ENCODE measurements around the gene INF2. TPM values are rescaled to one million over a fixed set of nuclear protein-coding genes. Genes with fewer than 3 reads are reported as not detected.
A peak's percentile ranks its signal among the peaks of the same experiment; 100 is the strongest.

Gene INF2
- total RNA-seq, 4 donors from 2014 or later, result 44.6 to 102 (median 64.7) TPM

DNA sequence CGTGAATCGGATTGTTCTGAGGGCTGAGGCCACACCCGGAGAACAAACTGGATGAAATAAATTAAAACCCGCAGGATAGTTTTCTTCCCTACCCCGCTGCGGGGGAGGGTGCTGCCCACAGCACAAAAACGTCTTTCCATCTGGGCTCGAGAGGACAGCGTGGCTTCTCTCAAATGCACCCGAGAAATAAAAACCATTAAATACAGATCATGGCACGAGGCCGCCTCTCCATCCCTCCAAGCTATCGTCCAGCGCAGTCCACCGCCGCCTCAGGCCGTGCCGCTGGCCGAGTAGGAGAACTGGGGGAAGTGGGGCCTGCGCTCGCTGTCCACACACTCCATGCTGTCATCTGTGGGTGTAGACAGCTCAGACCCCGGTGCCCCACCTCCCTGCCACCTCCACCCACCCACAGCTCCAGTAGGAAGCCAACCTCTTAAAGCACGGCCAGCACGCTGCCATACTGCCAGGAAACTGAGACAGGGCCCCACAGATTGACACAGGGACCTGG lies 80.7 kb downstream of the INF2 start:
- no peak overlapping the region for H3K27ac ChIP-seq
- ATAC-seq, result no peak
- no peaks in the 10 kb centered on the region for H3K27me3 ChIP-seq
- 91% methylated on average over 4 of the region's 24 CpGs; no CpG with 5 or more reads in 1 of the 2 donors for WGBS, 2 donors (ENCODE audit: low coverage in 1 of 2)
- peaks cover 0 to 56% of the 10 kb centered on the region in 2 donors for H3K36me3 ChIP-seq
- H3K4me3 ChIP-seq, result no peak overlapping the region
- TF ChIP-seq POLR2A (IDR thresholded peaks at IDR 0.05), result no peak
- no peak for TF ChIP-seq EP300 (IDR thresholded peaks at IDR 0.05)
- TF ChIP-seq, protein P1, sequence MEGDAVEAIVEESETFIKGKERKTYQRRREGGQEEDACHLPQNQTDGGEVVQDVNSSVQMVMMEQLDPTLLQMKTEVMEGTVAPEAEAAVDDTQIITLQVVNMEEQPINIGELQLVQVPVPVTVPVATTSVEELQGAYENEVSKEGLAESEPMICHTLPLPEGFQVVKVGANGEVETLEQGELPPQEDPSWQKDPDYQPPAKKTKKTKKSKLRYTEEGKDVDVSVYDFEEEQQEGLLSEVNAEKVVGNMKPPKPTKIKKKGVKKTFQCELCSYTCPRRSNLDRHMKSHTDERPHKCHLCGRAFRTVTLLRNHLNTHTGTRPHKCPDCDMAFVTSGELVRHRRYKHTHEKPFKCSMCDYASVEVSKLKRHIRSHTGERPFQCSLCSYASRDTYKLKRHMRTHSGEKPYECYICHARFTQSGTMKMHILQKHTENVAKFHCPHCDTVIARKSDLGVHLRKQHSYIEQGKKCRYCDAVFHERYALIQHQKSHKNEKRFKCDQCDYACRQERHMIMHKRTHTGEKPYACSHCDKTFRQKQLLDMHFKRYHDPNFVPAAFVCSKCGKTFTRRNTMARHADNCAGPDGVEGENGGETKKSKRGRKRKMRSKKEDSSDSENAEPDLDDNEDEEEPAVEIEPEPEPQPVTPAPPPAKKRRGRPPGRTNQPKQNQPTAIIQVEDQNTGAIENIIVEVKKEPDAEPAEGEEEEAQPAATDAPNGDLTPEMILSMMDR (IDR thresholded peaks at IDR 0.05), result no peak
- no peak for TF ChIP-seq POLR2AphosphoS5 (IDR thresholded peaks at IDR 0.05)
- peaks cover 0 to 13% (median 8%) of the 10 kb centered on the region in 3 donors for H3K4me1 ChIP-seq
- H3K9me3 ChIP-seq, result no peaks in the 10 kb centered on the region

DNA sequence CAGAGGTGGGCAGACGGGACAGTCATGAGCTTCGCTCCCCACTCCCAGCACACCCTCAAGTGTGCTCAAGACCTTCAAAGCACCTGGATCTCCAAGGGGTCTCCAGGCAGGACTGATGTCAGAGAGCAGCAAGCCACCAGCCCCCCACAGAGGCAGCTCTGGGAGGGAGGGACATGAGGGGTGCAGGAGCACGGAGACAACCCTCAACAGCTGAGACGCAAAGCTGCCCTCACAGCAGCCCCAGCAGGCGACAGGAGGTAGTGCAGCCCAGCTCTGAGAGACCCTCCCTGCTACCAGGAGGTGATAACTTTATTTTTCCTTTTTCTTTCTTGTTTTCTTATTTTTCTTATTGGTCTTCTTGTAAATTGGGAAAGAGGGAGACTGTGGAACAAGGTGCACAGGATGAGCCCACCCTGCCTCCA lies 81.4 kb downstream of the INF2 start:
- TF ChIP-seq POLR2AphosphoS5 (IDR thresholded peaks at IDR 0.05) (no peak), POLR2A (IDR thresholded peaks at IDR 0.05) (no peak)
- TF ChIP-seq, protein P1 (IDR thresholded peaks at IDR 0.05), result peak in 3 of 4 experiments; percentile 14 to 32 (median 26)
- H3K27ac ChIP-seq, result no peak overlapping the region
- peaks cover 0 to 64% of the 10 kb centered on the region in 2 donors for H3K36me3 ChIP-seq
- ATAC-seq, result no peak
- no peak overlapping the region for H3K4me3 ChIP-seq
- 80% methylated on average over 2 of the region's 5 CpGs; no CpG with 5 or more reads in 1 of the 2 donors for WGBS, 2 donors (ENCODE audit: low coverage in 1 of 2)
- no peaks in the 10 kb centered on the region for H3K9me3 ChIP-seq
- no peaks in the 10 kb centered on the region for H3K27me3 ChIP-seq
- H3K4me1 ChIP-seq, result peaks cover 0 to 13% (median 8%) of the 10 kb centered on the region in 3 donors

DNA sequence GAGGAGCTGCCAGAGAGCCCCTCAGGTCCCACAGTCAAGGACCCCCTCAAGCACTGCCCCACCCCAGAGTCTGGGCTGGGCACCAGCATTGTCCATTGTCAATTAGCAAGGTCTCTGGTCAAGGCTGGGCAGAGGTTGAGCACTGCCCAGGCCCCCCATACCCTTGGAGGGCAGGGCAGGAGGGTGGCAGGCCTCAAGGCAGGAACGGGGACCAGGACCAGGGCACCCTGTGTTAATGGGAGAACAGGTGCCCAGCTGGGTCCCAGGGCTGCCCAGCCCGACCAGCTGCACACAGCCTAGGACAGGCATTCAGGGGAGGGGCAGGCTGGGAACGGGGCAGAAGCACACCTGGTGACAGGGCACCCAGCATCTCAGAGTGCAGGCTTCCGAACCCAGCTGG lies 82.0 kb downstream of the INF2 start:
- WGBS, 2 donors (ENCODE audit: low coverage in 1 of 2), result 100% methylated on average over 1 of the region's 4 CpGs; no CpG with 5 or more reads in 1 of the 2 donors
- Histone ChIP-seq H3K9me3 (no peaks in the 10 kb centered on the region), H3K27ac (no peak overlapping the region), H3K4me1 (peaks cover 0 to 13% (median 8%) of the 10 kb centered on the region in 3 donors), H3K27me3 (no peaks in the 10 kb centered on the region), H3K4me3 (no peak overlapping the region), H3K36me3 (peaks cover 0 to 69% of the 10 kb centered on the region in 2 donors)
- TF ChIP-seq, protein P1 (IDR thresholded peaks at IDR 0.05), result no peak
- TF ChIP-seq POLR2AphosphoS5 (IDR thresholded peaks at IDR 0.05) (no peak), EP300 (IDR thresholded peaks at IDR 0.05) (no peak), POLR2A (IDR thresholded peaks at IDR 0.05) (no peak)
- ATAC-seq, result no peak

Small RNA genes lying within 50 kb of the gene (small RNA-seq; reads per million reads assigned to genes)
- 0 to 1.4 (median 0) reads per million in 4 donors for gene MIR4710

Other genes with a start within 250 kb of the INF2 start
- under 1 TPM in 2 of 4 donors, not detected in 2; 0.54 to 0.78 TPM for gene C14orf180, start 109.9 kb upstream of the INF2 start, total RNA-seq
- gene TMEM179, start 84.8 kb upstream of the INF2 start, total RNA-seq, result 1 to 10 TPM in 1 of 4 donors, under 1 TPM in 3; 0.46 to 1.9 (median 0.72) TPM
- 10 to 100 TPM in 2 of 4 donors, 1 to 10 TPM in 2; 5.1 to 32.2 (median 8.8) TPM for gene ADSS1, start 34.6 kb downstream of the INF2 start, total RNA-seq
- 100 to 1,000 TPM; 188 to 513 (median 363) TPM for gene SIVA1, start 63.5 kb downstream of the INF2 start, total RNA-seq
- 100 to 1,000 TPM; 134 to 283 (median 143) TPM for gene AKT1, start 106.1 kb downstream of the INF2 start, total RNA-seq
- 1 to 10 TPM; 2.0 to 4.8 (median 3.2) TPM for gene ZBTB42, start 111.5 kb downstream of the INF2 start, total RNA-seq
- gene CEP170B, start 175.7 kb downstream of the INF2 start, total RNA-seq, result 10 to 100 TPM; 18.7 to 64.7 (median 25.5) TPM
- under 1 TPM in 3 of 4 donors, not detected in 1; under 0.01 to 0.42 (median 0.31) TPM for gene PLD4, start 235.3 kb downstream of the INF2 start, total RNA-seq

Data from gastroesophageal sphincter (tissue), 4 donors.